HG03432 (cell line): Measurements from ENCODE around the gene PTPRJ.
"Not testable (repeated sequence)": the region's sequence is repeated elsewhere in the genome, so short reads cannot be mapped to it uniquely, and the experiment has no call there.

Experiments used
- ATAC-seq: cut with Tn5 transposase; IDR thresholded peaks from one replicate; pipeline ENCODE4 v1.9.1; 2021; ENCODE audit warnings: mild to moderate bottlenecking, moderate library complexity; ENCODE audit not compliant: unreplicated experiment

The PTPRJ gene

GRCh38 chr11:48184452-48184851 is 204.1 kb downstream of the PTPRJ start:
- no peak for ATAC-seq

- ATAC-seq = not testable (repeated sequence)
Observed at GRCh38 chr11:48190906-48191654, 210.7 kb downstream of the PTPRJ start.

- no peak for ATAC-seq
Observed at GRCh38 chr11:48193876-48194275, 213.5 kb downstream of the PTPRJ start.

GRCh38 chr11:48207881-48208280 is 227.5 kb downstream of the PTPRJ start:
- no peak for ATAC-seq

- no peak for ATAC-seq
Observed at GRCh38 chr11:48210052-48210451, 229.7 kb downstream of the PTPRJ start.

- no peak for ATAC-seq
Observed at GRCh38 chr11:48216510-48216909, 236.2 kb downstream of the PTPRJ start, which contains the start of gene OR4B1. Gene OR4B1 (plus strand): TSS chr11:48216810. CDS start chr11:48216810, 0 bp downstream.
